Astrocyte (in vitro differentiated cells and primary cell): ENCODE results near the gene MRPL53. TPM values are rescaled to one million over a fixed set of nuclear protein-coding genes. Genes with fewer than 3 reads are reported as not detected.

Experiments
- DNase-seq: peaks from one replicate; pipeline ENCODE4 v3.0.0-alpha.2; 2010; ENCODE audit warnings: low read depth
- FAIRE-seq: peaks from 2 replicates; lab custom pipeline; 2011; peaks lifted over from hg19 to GRCh38; lab: Jason Lieb, UNC
- H2AFZ ChIP-seq: 2 replicates; pipeline ENCODE4 v1.6.0; 2012; ENCODE audit warnings: low read depth, low read length, inconsistent platforms
- H3K27ac ChIP-seq: 2 replicates; pipeline ENCODE4 v1.5.1; 2011; ENCODE audit warnings: low read depth, low read length, inconsistent platforms
- H3K27me3 ChIP-seq: 2 replicates; pipeline ENCODE4 v1.6.0; 2011; ENCODE audit warnings: low read length, inconsistent platforms; ENCODE audit not compliant: insufficient read depth
- H3K36me3 ChIP-seq: 2 replicates; pipeline ENCODE4 v1.5.1; 2011; ENCODE audit warnings: low read length, inconsistent platforms; ENCODE audit not compliant: insufficient read depth
- H3K4me1 ChIP-seq: 2 replicates; pipeline ENCODE4 v1.5.1; 2011; ENCODE audit warnings: low read length, inconsistent platforms; ENCODE audit not compliant: insufficient read depth
- H3K4me2 ChIP-seq: 2 replicates; pipeline ENCODE4 v1.6.0; 2012; ENCODE audit warnings: low read length, inconsistent platforms
- H3K4me3 ChIP-seq: 2 replicates; pipeline ENCODE4 v1.5.1; 2011; ENCODE audit warnings: low read depth, mild to moderate bottlenecking, low read length, inconsistent platforms; ENCODE audit not compliant: insufficient read depth
- H3K79me2 ChIP-seq: 2 replicates; pipeline ENCODE4 v1.6.0; 2012; ENCODE audit warnings: mild to moderate bottlenecking, low read length, inconsistent platforms; ENCODE audit not compliant: insufficient read depth
- H3K9ac ChIP-seq: 2 replicates; pipeline ENCODE4 v1.6.0; 2012; ENCODE audit warnings: mild to moderate bottlenecking, low read length, inconsistent platforms
- H3K9me3 ChIP-seq: 2 replicates; pipeline ENCODE4 v1.5.1; 2012; ENCODE audit warnings: low read depth, mild to moderate bottlenecking, low read length, inconsistent platforms; ENCODE audit not compliant: insufficient read depth
- H4K20me1 ChIP-seq: 2 replicates; pipeline ENCODE4 v1.6.0; 2012; ENCODE audit warnings: low read length, inconsistent platforms; ENCODE audit not compliant: insufficient read depth
- H3K27ac Mint-ChIP-seq: one replicate; pipeline ENCODE4 v1.8.0; 2021; ENCODE audit warnings: mild to moderate bottlenecking, mixed read lengths; ENCODE audit not compliant: unreplicated experiment
- H3K27me3 Mint-ChIP-seq: one replicate; pipeline ENCODE4 v1.8.0; 2021; ENCODE audit warnings: low read depth, mixed read lengths; ENCODE audit not compliant: unreplicated experiment
- H3K36me3 Mint-ChIP-seq: one replicate; pipeline ENCODE4 v1.8.0; 2021; ENCODE audit warnings: low read depth, mixed read lengths; ENCODE audit not compliant: unreplicated experiment
- H3K4me1 Mint-ChIP-seq: one replicate; pipeline ENCODE4 v1.8.0; 2021; ENCODE audit warnings: low read depth, mixed read lengths; ENCODE audit not compliant: unreplicated experiment
- H3K4me3 Mint-ChIP-seq: one replicate; pipeline ENCODE4 v1.8.0; 2021; ENCODE audit warnings: mild to moderate bottlenecking, moderate library complexity, mixed read lengths; ENCODE audit not compliant: unreplicated experiment
- H3K9me3 Mint-ChIP-seq: one replicate; pipeline ENCODE4 v1.8.0; 2021; ENCODE audit warnings: mild to moderate bottlenecking, mixed read lengths; ENCODE audit not compliant: unreplicated experiment
- EZH2 ChIP-seq: IDR thresholded peaks from 2 replicates; pipeline ENCODE4 v1.6.1; 2012; ENCODE audit warnings: mild to moderate bottlenecking, low read length, inconsistent platforms; ENCODE audit not compliant: insufficient read depth
- total RNA-seq: library from RNA; stranded (reverse); gene quantifications from 2 replicates; pipeline ENCODE4 v1.2.1, GENCODE V29; 2021
- TF ChIP-seq, protein P1 (sequence below): IDR thresholded peaks from 2 replicates; pipeline ENCODE4 v1.5.1; 2011; ENCODE audit warnings: low read depth, mild to moderate bottlenecking, inconsistent platforms, low read length, moderate library complexity; ENCODE audit not compliant: insufficient read depth

The MRPL53 gene
- total RNA-seq, 1 donor from 2014 or later, result 50.6 TPM

GRCh38 chr2:74423231-74424095 is 49.0 kb downstream of the MRPL53 start:
- Histone ChIP-seq H3K9ac (no peak overlapping the region), H3K4me1 (peaks cover 27% of the 10 kb centered on the region), H3K9me3 (no peaks in the 10 kb centered on the region), H3K4me3 (no peak overlapping the region), H3K27me3 (no peaks in the 10 kb centered on the region), H2AFZ (no peak overlapping the region), H4K20me1 (peaks cover 4% of the 10 kb centered on the region), H3K36me3 (peaks cover 8% of the 10 kb centered on the region), H3K79me2 (no peaks in the 10 kb centered on the region), H3K27ac (no peak overlapping the region), H3K4me2 (no peak overlapping the region)
- Mint-ChIP-seq H3K27ac (peak overlapping the region; percentile 21), H3K4me1 (peaks cover 26% of the 10 kb centered on the region), H3K27me3 (no peaks in the 10 kb centered on the region), H3K9me3 (no peaks in the 10 kb centered on the region), H3K4me3 (peak overlapping the region; percentile 65), H3K36me3 (peaks cover 14% of the 10 kb centered on the region)
- no peak for DNase-seq
- FAIRE-seq, result no peak
- no peak for TF ChIP-seq EZH2
- TF ChIP-seq, protein P1, sequence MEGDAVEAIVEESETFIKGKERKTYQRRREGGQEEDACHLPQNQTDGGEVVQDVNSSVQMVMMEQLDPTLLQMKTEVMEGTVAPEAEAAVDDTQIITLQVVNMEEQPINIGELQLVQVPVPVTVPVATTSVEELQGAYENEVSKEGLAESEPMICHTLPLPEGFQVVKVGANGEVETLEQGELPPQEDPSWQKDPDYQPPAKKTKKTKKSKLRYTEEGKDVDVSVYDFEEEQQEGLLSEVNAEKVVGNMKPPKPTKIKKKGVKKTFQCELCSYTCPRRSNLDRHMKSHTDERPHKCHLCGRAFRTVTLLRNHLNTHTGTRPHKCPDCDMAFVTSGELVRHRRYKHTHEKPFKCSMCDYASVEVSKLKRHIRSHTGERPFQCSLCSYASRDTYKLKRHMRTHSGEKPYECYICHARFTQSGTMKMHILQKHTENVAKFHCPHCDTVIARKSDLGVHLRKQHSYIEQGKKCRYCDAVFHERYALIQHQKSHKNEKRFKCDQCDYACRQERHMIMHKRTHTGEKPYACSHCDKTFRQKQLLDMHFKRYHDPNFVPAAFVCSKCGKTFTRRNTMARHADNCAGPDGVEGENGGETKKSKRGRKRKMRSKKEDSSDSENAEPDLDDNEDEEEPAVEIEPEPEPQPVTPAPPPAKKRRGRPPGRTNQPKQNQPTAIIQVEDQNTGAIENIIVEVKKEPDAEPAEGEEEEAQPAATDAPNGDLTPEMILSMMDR, result no peak

Other genes starting within 250 kb of the MRPL53 start
- gene SLC4A5, start 129.3 kb downstream of the MRPL53 start, total RNA-seq, result 0.36 and 0.41 TPM in 2 replicates
- 206 and 215 TPM in 2 replicates for gene DCTN1, start 92.4 kb downstream of the MRPL53 start, total RNA-seq
- gene C2orf81, start 51.1 kb downstream of the MRPL53 start, total RNA-seq, result 2.1 and 2.5 TPM in 2 replicates
- 14.8 and 17.5 TPM in 2 replicates for gene WDR54, start 51.0 kb downstream of the MRPL53 start, total RNA-seq
- gene RTKN, start 30.7 kb downstream of the MRPL53 start, total RNA-seq, result 41.6 and 44.4 TPM in 2 replicates
- 19.2 and 23.2 TPM in 2 replicates for gene INO80B, start 17.6 kb downstream of the MRPL53 start, total RNA-seq
- gene WBP1, start 14.2 kb downstream of the MRPL53 start, total RNA-seq, result 56.4 and 58.3 TPM in 2 replicates
- 84.4 and 101 TPM in 2 replicates for gene MOGS, start 7.3 kb downstream of the MRPL53 start, total RNA-seq
- gene CCDC142, start 10.3 kb upstream of the MRPL53 start, total RNA-seq, result 10.6 and 11.2 TPM in 2 replicates
- gene TTC31, start 10.4 kb upstream of the MRPL53 start, total RNA-seq, result 12.0 and 14.1 TPM in 2 replicates
- gene LBX2, start 26.9 kb upstream of the MRPL53 start, total RNA-seq, result 0.89 and 1.0 TPM in 2 replicates
- gene PCGF1, start 35.0 kb upstream of the MRPL53 start, total RNA-seq, result 17.8 and 17.9 TPM in 2 replicates
- not detected in 2 replicates for gene TLX2, start 41.8 kb upstream of the MRPL53 start, total RNA-seq
- gene DQX1, start 53.6 kb upstream of the MRPL53 start, total RNA-seq, result 0.73 and 0.84 TPM in 2 replicates
- gene AUP1, start 57.0 kb upstream of the MRPL53 start, total RNA-seq, result 82.5 and 82.8 TPM in 2 replicates
- gene HTRA2, start 57.3 kb upstream of the MRPL53 start, total RNA-seq, result 24.4 and 25.3 TPM in 2 replicates
- gene LOXL3, start 81.3 kb upstream of the MRPL53 start, total RNA-seq, result 17.6 and 33.8 TPM in 2 replicates
- 19.1 and 19.3 TPM in 2 replicates for gene DOK1, start 82.0 kb upstream of the MRPL53 start, total RNA-seq
- gene M1AP, start 175.7 kb upstream of the MRPL53 start, total RNA-seq, result 0.20 TPM in 1 of 2 replicates, not detected in the other
- 12.5 and 13.9 TPM in 2 replicates for gene SEMA4F, start 181.6 kb upstream of the MRPL53 start, total RNA-seq